Thymus (tissue), 11 donors: ENCODE data around the gene SNRK. TPM values are rescaled to one million over a fixed set of nuclear protein-coding genes. Genes with fewer than 3 reads are reported as not detected.

Source experiments
- DNase-seq, 9 donors: peaks; one replicate each; pipeline ENCODE4 v3.0.0-alpha.2; 2013; ENCODE audit warnings: low spot score in 9 of 9, low read depth in 6 of 9, missing footprints in 1 of 9
- H3K27ac ChIP-seq, 2 donors: one replicate each; pipeline ENCODE4 v1.5.1; 2013; ENCODE audit warnings: control low read depth in 1 of 2, low read depth in 1 of 2, low read length in 1 of 2, mild to moderate bottlenecking in 1 of 2, moderate library complexity in 1 of 2
- H3K27me3 ChIP-seq, 2 donors: one replicate each; pipeline ENCODE4 v1.5.1; 2013; ENCODE audit warnings: low read length in 1 of 2; ENCODE audit not compliant: control insufficient read depth in 2 of 2, insufficient read depth in 1 of 2
- H3K36me3 ChIP-seq, 2 donors: one replicate each; pipeline ENCODE4 v1.5.1; 2013; ENCODE audit warnings: low read length in 1 of 2, mild to moderate bottlenecking in 1 of 2, moderate library complexity in 1 of 2; ENCODE audit not compliant: control insufficient read depth in 2 of 2, insufficient read depth in 2 of 2
- H3K4me1 ChIP-seq, 2 donors: one replicate each; pipeline ENCODE4 v1.5.1; 2013; ENCODE audit warnings: low read length in 2 of 2; ENCODE audit not compliant: control insufficient read depth in 2 of 2, insufficient read depth in 2 of 2
- H3K4me3 ChIP-seq, 2 donors: one replicate each; pipeline ENCODE4 v1.5.1; 2013; ENCODE audit warnings: low read length in 2 of 2, control low read depth in 1 of 2, mild to moderate bottlenecking in 1 of 2
- H3K9me3 ChIP-seq, 2 donors: one replicate each; pipeline ENCODE4 v1.5.1; 2013; ENCODE audit warnings: low read length in 1 of 2, mild to moderate bottlenecking in 1 of 2; ENCODE audit not compliant: control insufficient read depth in 2 of 2, insufficient read depth in 1 of 2
- WGBS: extraction: QIAGEN DNeasy Blood & Tissue Kit; methylation state at CpG from one replicate; pipeline ENCODE4 v1.1.7; 2013; 5-methylcytosine and 5-hydroxymethylcytosine counted together
- polyA plus RNA-seq: library from polyadenylated mRNA; stranded (reverse); fragments of 200-250 nt; gene quantifications from one replicate; pipeline ENCODE4 v1.2.3, GENCODE V29; 2013
- total RNA-seq: library from RNA; stranded (reverse); fragments of 120-200 nt; gene quantifications from one replicate; pipeline ENCODE4 v1.2.4, GENCODE V29; 2013
- donor health status: healthy.

The SNRK gene
- total and polyA plus RNA-seq, 2 donors = 33.6 to 48.3 TPM

- Histone ChIP-seq H3K27me3 (no peaks in the 10 kb centered on the region), H3K36me3 (no peaks in the 10 kb centered on the region), H3K27ac (peak overlapping the region; percentile 85), H3K4me1 (peaks cover 23 to 27% of the 10 kb centered on the region in 2 donors), H3K9me3 (peaks cover 0 to 3% of the 10 kb centered on the region in 2 donors), H3K4me3 (no peak overlapping the region)
- WGBS = 48% methylated on average over 1 of the region's 1 CpG
- DNase-seq = peak in 3 of 9 donors; percentile 21 to 51 (median 22)
Observed at GRCh38 chr3:43390255-43390588, 103.9 kb downstream of the SNRK start.

- no peaks in the 10 kb centered on the region for H3K36me3 ChIP-seq
- no peaks in the 10 kb centered on the region for H3K27me3 ChIP-seq
- no peak overlapping the region for H3K27ac ChIP-seq
- WGBS = 98% methylated on average over 1 of the region's 1 CpG
- no peak for DNase-seq
- H3K9me3 ChIP-seq = peaks cover 0 to 3% of the 10 kb centered on the region in 2 donors
- peaks cover 23 to 27% of the 10 kb centered on the region in 2 donors for H3K4me1 ChIP-seq
- H3K4me3 ChIP-seq = no peak overlapping the region
Observed at GRCh38 chr3:43391621-43392020, 105.3 kb downstream of the SNRK start.

- peaks cover 11 to 15% of the 10 kb centered on the region in 2 donors for H3K4me1 ChIP-seq
- no peak for DNase-seq
- H3K27me3 ChIP-seq = no peaks in the 10 kb centered on the region
- WGBS = 27% methylated on average over 2 of the region's 2 CpGs
- no peaks in the 10 kb centered on the region for H3K9me3 ChIP-seq
- H3K36me3 ChIP-seq = no peaks in the 10 kb centered on the region
- H3K27ac ChIP-seq = no peak overlapping the region
- H3K4me3 ChIP-seq = no peak overlapping the region
Observed at GRCh38 chr3:43394041-43394554, 107.8 kb downstream of the SNRK start.

GRCh38 chr3:43399034-43399433 lies 112.7 kb downstream of the SNRK start:
- WGBS = 97% methylated on average over 6 of the region's 6 CpGs
- Histone ChIP-seq H3K27ac (no peak overlapping the region), H3K4me3 (no peak overlapping the region), H3K36me3 (no peaks in the 10 kb centered on the region), H3K27me3 (no peaks in the 10 kb centered on the region), H3K4me1 (no peaks in the 10 kb centered on the region), H3K9me3 (no peaks in the 10 kb centered on the region)
- DNase-seq = no peak

- H3K27ac ChIP-seq = no peak overlapping the region
- H3K9me3 ChIP-seq = no peaks in the 10 kb centered on the region
- H3K27me3 ChIP-seq = no peaks in the 10 kb centered on the region
- H3K4me3 ChIP-seq = no peak overlapping the region
- no peaks in the 10 kb centered on the region for H3K36me3 ChIP-seq
- no peaks in the 10 kb centered on the region for H3K4me1 ChIP-seq
- no peak for DNase-seq
- 91% methylated on average over 1 of the region's 1 CpG for WGBS
Observed at GRCh38 chr3:43400167-43400566, 113.8 kb downstream of the SNRK start.

Other genes with a start within 250 kb of the SNRK start
- gene POMGNT2, start 180.5 kb upstream of the SNRK start, total RNA-seq = 5.2 TPM
- 4.5 TPM for gene POMGNT2, start 180.5 kb upstream of the SNRK start, polyA plus RNA-seq